KMS-11 (cell line): ENCODE measurements around the gene LRRC28.

ENCODE experiments used
- H2AFZ ChIP-seq: fragments of 200-600 bp; sonication (generic); 2 replicates; pipeline ENCODE4 v1.6.1; 2016; ENCODE audit warnings: antibody characterized with exemption, mixed run types, low read depth
- H3K27ac ChIP-seq: fragments of 200-600 bp; sonication (generic); 2 replicates; pipeline ENCODE4 v1.6.1; 2016; ENCODE audit warnings: mild to moderate bottlenecking, mixed run types
- H3K27me3 ChIP-seq: fragments of 200-600 bp; sonication (generic); 2 replicates; pipeline ENCODE4 v1.6.1; 2017; ENCODE audit warnings: mild to moderate bottlenecking, low read depth, mixed run types, moderate library complexity; ENCODE audit not compliant: insufficient read depth
- H3K36me3 ChIP-seq: fragments of 200-600 bp; sonication (generic); 2 replicates; pipeline ENCODE4 v1.6.1; 2017; ENCODE audit warnings: mild to moderate bottlenecking, mixed run types; ENCODE audit not compliant: insufficient read depth
- H3K4me1 ChIP-seq: fragments of 200-600 bp; sonication (generic); 2 replicates; pipeline ENCODE4 v1.6.1; 2016; ENCODE audit warnings: mild to moderate bottlenecking, low read depth, mixed run types; ENCODE audit not compliant: poor library complexity, severe bottlenecking
- H3K4me2 ChIP-seq: fragments of 200-600 bp; sonication (generic); 2 replicates; pipeline ENCODE4 v1.7.0; 2016; ENCODE audit warnings: mild to moderate bottlenecking, mixed run types
- H3K4me3 ChIP-seq: fragments of 200-600 bp; sonication (generic); IDR thresholded peaks from 2 replicates; pipeline ENCODE4 v1.6.1; 2017; ENCODE audit warnings: low read depth, low read length, mixed read lengths; ENCODE audit not compliant: insufficient read depth
- H3K79me2 ChIP-seq: fragments of 200-600 bp; sonication (generic); 2 replicates; pipeline ENCODE4 v1.6.1; 2016; ENCODE audit warnings: low read depth, mixed run types; ENCODE audit not compliant: insufficient read depth
- H3K9ac ChIP-seq: fragments of 200-600 bp; sonication (generic); 2 replicates; pipeline ENCODE4 v1.6.1; 2016; ENCODE audit warnings: mild to moderate bottlenecking, mixed run types
- H4K20me1 ChIP-seq: fragments of 200-600 bp; sonication (generic); 2 replicates; pipeline ENCODE4 v1.6.1; 2016; ENCODE audit warnings: mild to moderate bottlenecking, mixed run types; ENCODE audit not compliant: insufficient read depth
- TF ChIP-seq, protein P1 (sequence below): fragments of 200-600 bp; sonication (generic); conservative IDR thresholded peaks from 2 replicates; pipeline ENCODE4 v1.6.1; 2017; ENCODE audit warnings: low read depth, mild to moderate bottlenecking, antibody characterized with exemption, low read length, moderate library complexity, mixed read lengths

LRRC28 gene

GRCh38 chr15:99268431-99268830, 17.1 kb downstream of the LRRC28 start:
- H3K27ac ChIP-seq = no peak overlapping the region
- TF ChIP-seq, protein P1, sequence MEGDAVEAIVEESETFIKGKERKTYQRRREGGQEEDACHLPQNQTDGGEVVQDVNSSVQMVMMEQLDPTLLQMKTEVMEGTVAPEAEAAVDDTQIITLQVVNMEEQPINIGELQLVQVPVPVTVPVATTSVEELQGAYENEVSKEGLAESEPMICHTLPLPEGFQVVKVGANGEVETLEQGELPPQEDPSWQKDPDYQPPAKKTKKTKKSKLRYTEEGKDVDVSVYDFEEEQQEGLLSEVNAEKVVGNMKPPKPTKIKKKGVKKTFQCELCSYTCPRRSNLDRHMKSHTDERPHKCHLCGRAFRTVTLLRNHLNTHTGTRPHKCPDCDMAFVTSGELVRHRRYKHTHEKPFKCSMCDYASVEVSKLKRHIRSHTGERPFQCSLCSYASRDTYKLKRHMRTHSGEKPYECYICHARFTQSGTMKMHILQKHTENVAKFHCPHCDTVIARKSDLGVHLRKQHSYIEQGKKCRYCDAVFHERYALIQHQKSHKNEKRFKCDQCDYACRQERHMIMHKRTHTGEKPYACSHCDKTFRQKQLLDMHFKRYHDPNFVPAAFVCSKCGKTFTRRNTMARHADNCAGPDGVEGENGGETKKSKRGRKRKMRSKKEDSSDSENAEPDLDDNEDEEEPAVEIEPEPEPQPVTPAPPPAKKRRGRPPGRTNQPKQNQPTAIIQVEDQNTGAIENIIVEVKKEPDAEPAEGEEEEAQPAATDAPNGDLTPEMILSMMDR = no peak
- H3K4me2 ChIP-seq = no peak overlapping the region
- no peaks in the 10 kb centered on the region for H3K27me3 ChIP-seq
- no peak overlapping the region for H3K9ac ChIP-seq
- no peaks in the 10 kb centered on the region for H3K79me2 ChIP-seq
- H3K4me3 ChIP-seq = no peak overlapping the region
- H3K36me3 ChIP-seq = no peaks in the 10 kb centered on the region
- no peaks in the 10 kb centered on the region for H3K4me1 ChIP-seq
- H2AFZ ChIP-seq = no peak overlapping the region
- no peaks in the 10 kb centered on the region for H4K20me1 ChIP-seq

GRCh38 chr15:99273801-99274200, 22.5 kb downstream of the LRRC28 start:
- TF ChIP-seq, protein P1 = no peak
- Histone ChIP-seq H3K4me3 (no peak overlapping the region), H3K4me2 (no peak overlapping the region), H3K79me2 (no peaks in the 10 kb centered on the region), H2AFZ (no peak overlapping the region), H3K36me3 (no peaks in the 10 kb centered on the region), H3K4me1 (no peaks in the 10 kb centered on the region), H4K20me1 (no peaks in the 10 kb centered on the region), H3K27me3 (no peaks in the 10 kb centered on the region), H3K9ac (no peak overlapping the region), H3K27ac (no peak overlapping the region)

- Histone ChIP-seq H3K36me3 (no peaks in the 10 kb centered on the region), H3K27ac (no peak overlapping the region), H2AFZ (no peak overlapping the region), H3K27me3 (no peaks in the 10 kb centered on the region), H3K4me3 (no peak overlapping the region), H3K9ac (no peak overlapping the region), H3K4me1 (no peaks in the 10 kb centered on the region), H4K20me1 (no peaks in the 10 kb centered on the region), H3K4me2 (no peak overlapping the region), H3K79me2 (no peaks in the 10 kb centered on the region)
- TF ChIP-seq, protein P1 = no peak
Observed at GRCh38 chr15:99275061-99275460, 23.8 kb downstream of the LRRC28 start.

- Histone ChIP-seq H3K27me3 (no peaks in the 10 kb centered on the region), H3K4me3 (no peak overlapping the region), H2AFZ (no peak overlapping the region), H3K79me2 (no peaks in the 10 kb centered on the region), H3K27ac (no peak overlapping the region), H3K4me2 (no peak overlapping the region), H3K4me1 (no peaks in the 10 kb centered on the region), H4K20me1 (no peaks in the 10 kb centered on the region), H3K36me3 (no peaks in the 10 kb centered on the region), H3K9ac (no peak overlapping the region)
- TF ChIP-seq, protein P1 = no peak
Observed at GRCh38 chr15:99275525-99276128, 24.3 kb downstream of the LRRC28 start.
